Dermis blood vessel endothelial cell (primary cell): Measurements from ENCODE around the gene RBMS3. TPM values are rescaled to one million over a fixed set of nuclear protein-coding genes. Genes with fewer than 3 reads are reported as not detected.
"Not testable (repeated sequence)": the region's sequence is repeated elsewhere in the genome, so short reads cannot be mapped to it uniquely, and the experiment has no call there.

ENCODE experiments used
- DNase-seq: peaks from one replicate; pipeline ENCODE4 v3.0.0; 2010
- total RNA-seq: library from RNA; depleted of rRNA; stranded (reverse); fragments of >200 nt; gene quantifications from 2 replicates; pipeline ENCODE4 v1.2.3, GENCODE V29; 2014

The RBMS3 gene
- total RNA-seq, 1 donor from 2014 or later = 37.6 TPM

GRCh38 chr3:29438580-29438979 lies 157.7 kb downstream of the RBMS3 start:
- no peak for DNase-seq

GRCh38 chr3:29440413-29441305 lies 159.8 kb downstream of the RBMS3 start:
- DNase-seq = peak; percentile 51

GRCh38 chr3:29441422-29441821 lies 160.6 kb downstream of the RBMS3 start:
- DNase-seq = no peak

- no peak for DNase-seq
These were observed 167.2 kb downstream of the RBMS3 start for GRCh38 chr3:29447946-29448627.

- no peak for DNase-seq
These were observed 171.0 kb downstream of the RBMS3 start for GRCh38 chr3:29451920-29452319.

GRCh38 chr3:29452934-29453283 lies 172.0 kb downstream of the RBMS3 start:
- no peak for DNase-seq

GRCh38 chr3:29453284-29454001 lies 172.6 kb downstream of the RBMS3 start:
- no peak for DNase-seq

GRCh38 chr3:29454161-29454611 lies 173.3 kb downstream of the RBMS3 start:
- no peak for DNase-seq

- DNase-seq = no peak
These were observed 176.0 kb downstream of the RBMS3 start for GRCh38 chr3:29456901-29457300.

- DNase-seq = no peak
These were observed 182.4 kb downstream of the RBMS3 start for GRCh38 chr3:29463304-29463703.

- no peak for DNase-seq
These were observed 185.0 kb downstream of the RBMS3 start for GRCh38 chr3:29465836-29466235.

GRCh38 chr3:29466442-29466841 lies 185.6 kb downstream of the RBMS3 start:
- DNase-seq = no peak

GRCh38 chr3:29468187-29468586 lies 187.3 kb downstream of the RBMS3 start:
- DNase-seq = no peak

GRCh38 chr3:29473481-29474170 lies 192.8 kb downstream of the RBMS3 start:
- DNase-seq = not testable (repeated sequence)

- DNase-seq = no peak
These were observed 194.5 kb downstream of the RBMS3 start for GRCh38 chr3:29475305-29475840.

GRCh38 chr3:29475854-29476253 lies 195.0 kb downstream of the RBMS3 start:
- no peak for DNase-seq

GRCh38 chr3:29478611-29479010 lies 197.7 kb downstream of the RBMS3 start:
- DNase-seq = no peak

GRCh38 chr3:29481249-29481648 lies 200.4 kb downstream of the RBMS3 start:
- DNase-seq = no peak

- no peak for DNase-seq
These were observed 201.3 kb downstream of the RBMS3 start for GRCh38 chr3:29481969-29482767.

GRCh38 chr3:29484633-29485032 lies 203.8 kb downstream of the RBMS3 start:
- no peak for DNase-seq

- peak; percentile 27 for DNase-seq
These were observed 205.2 kb downstream of the RBMS3 start for GRCh38 chr3:29486096-29486495.

GRCh38 chr3:29486917-29487316 lies 206.0 kb downstream of the RBMS3 start:
- DNase-seq = no peak
